SK-N-MC (cell line): Measurements from ENCODE around the gene EPSTI1.
"Not testable (repeated sequence)": the region's sequence is repeated elsewhere in the genome, so short reads cannot be mapped to it uniquely, and the experiment has no call there.

Source experiments
- EZH2 ChIP-seq: fragments of 200-600 bp; sonication (generic); IDR thresholded peaks from one replicate; pipeline ENCODE4 v1.6.1; 2017; ENCODE audit warnings: antibody characterized with exemption
- POLR2AphosphoS5 ChIP-seq: IDR thresholded peaks from 2 replicates; pipeline ENCODE4 v1.6.1; 2012; ENCODE audit warnings: mild to moderate bottlenecking, low read depth, low read length, borderline replicate concordance

GRCh38 chr13:42991233-42991897 is 676 bp downstream of the EPSTI1 start:
- not testable (repeated sequence) for TF ChIP-seq EZH2, POLR2AphosphoS5
